MCF 10A (cell line): Measurements from ENCODE around the gene ETF1. TPM values are rescaled to one million over a fixed set of nuclear protein-coding genes. Genes with fewer than 3 reads are reported as not detected.
A peak's percentile ranks its signal among the peaks of the same experiment; 100 is the strongest.

Experiments used
- BruUV-seq: library from RNA; stranded (reverse); fragments of 400-500 nt; replicated peaks from 2 replicates; lab custom pipeline; 2021; lab: Mats Ljungman, UMichigan
- CTCF ChIA-PET: fragments of 300-600 bp; sonication (Branson Sonifier 250); formaldehyde crosslinking; extraction: SDS; loops from one replicate; lab custom pipeline; 2021; ENCODE audit warnings: antibody characterized with exemption, inconsistent platforms; lab: Yijun Ruan, JAX
- POLR2A ChIA-PET: fragments of 300-600, 350-650 bp; sonication (Branson Sonifier 250); formaldehyde crosslinking; extraction: SDS; loops from one replicate; lab custom pipeline; 2020; ENCODE audit warnings: antibody characterized with exemption, inconsistent platforms; lab: Yijun Ruan, JAX
- DNase-seq: peaks from one replicate; pipeline ENCODE4 v3.0.0-alpha.2; 2018; ENCODE audit not compliant: unreplicated experiment
- H3K27ac Mint-ChIP-seq: one replicate; pipeline ENCODE4 v1.8.0; 2022; ENCODE audit warnings: mild to moderate bottlenecking, low read depth, mixed read lengths; ENCODE audit not compliant: unreplicated experiment
- H3K27me3 Mint-ChIP-seq: one replicate; pipeline ENCODE4 v1.8.0; 2022; ENCODE audit warnings: mixed read lengths; ENCODE audit not compliant: insufficient read depth, unreplicated experiment
- H3K36me3 Mint-ChIP-seq: one replicate; pipeline ENCODE4 v1.8.0; 2022; ENCODE audit warnings: mild to moderate bottlenecking, moderate library complexity, mixed read lengths; ENCODE audit not compliant: insufficient read depth, unreplicated experiment
- H3K4me1 Mint-ChIP-seq: one replicate; pipeline ENCODE4 v1.8.0; 2022; ENCODE audit warnings: mixed read lengths; ENCODE audit not compliant: insufficient read depth, unreplicated experiment
- H3K4me3 Mint-ChIP-seq: one replicate; pipeline ENCODE4 v1.8.0; 2022; ENCODE audit warnings: mild to moderate bottlenecking, moderate library complexity, mixed read lengths; ENCODE audit not compliant: unreplicated experiment
- H3K9me3 Mint-ChIP-seq: one replicate; pipeline ENCODE4 v1.8.0; 2022; ENCODE audit warnings: mixed read lengths; ENCODE audit not compliant: unreplicated experiment
- intact Hi-C: fragments of 100-400 bp; cut with micrococcal nuclease; formaldehyde crosslinking; loops from 2 replicates; pipeline ENCODE4 v1.14.1; 2022
- total RNA-seq: library from RNA; stranded (reverse); gene quantifications from 2 replicates; pipeline ENCODE4 v1.2.3, GENCODE V29; 2022
- TF ChIP-seq, protein P1 (sequence below): fragments of 200-600 bp; IDR thresholded peaks from one replicate; pipeline ENCODE4 v1.8.0; 2022; ENCODE audit warnings: antibody characterized with exemption, mild to moderate bottlenecking; ENCODE audit not compliant: unreplicated experiment

ETF1 gene
- total RNA-seq, 1 experiment from 2014 or later: 349 TPM

DNA sequence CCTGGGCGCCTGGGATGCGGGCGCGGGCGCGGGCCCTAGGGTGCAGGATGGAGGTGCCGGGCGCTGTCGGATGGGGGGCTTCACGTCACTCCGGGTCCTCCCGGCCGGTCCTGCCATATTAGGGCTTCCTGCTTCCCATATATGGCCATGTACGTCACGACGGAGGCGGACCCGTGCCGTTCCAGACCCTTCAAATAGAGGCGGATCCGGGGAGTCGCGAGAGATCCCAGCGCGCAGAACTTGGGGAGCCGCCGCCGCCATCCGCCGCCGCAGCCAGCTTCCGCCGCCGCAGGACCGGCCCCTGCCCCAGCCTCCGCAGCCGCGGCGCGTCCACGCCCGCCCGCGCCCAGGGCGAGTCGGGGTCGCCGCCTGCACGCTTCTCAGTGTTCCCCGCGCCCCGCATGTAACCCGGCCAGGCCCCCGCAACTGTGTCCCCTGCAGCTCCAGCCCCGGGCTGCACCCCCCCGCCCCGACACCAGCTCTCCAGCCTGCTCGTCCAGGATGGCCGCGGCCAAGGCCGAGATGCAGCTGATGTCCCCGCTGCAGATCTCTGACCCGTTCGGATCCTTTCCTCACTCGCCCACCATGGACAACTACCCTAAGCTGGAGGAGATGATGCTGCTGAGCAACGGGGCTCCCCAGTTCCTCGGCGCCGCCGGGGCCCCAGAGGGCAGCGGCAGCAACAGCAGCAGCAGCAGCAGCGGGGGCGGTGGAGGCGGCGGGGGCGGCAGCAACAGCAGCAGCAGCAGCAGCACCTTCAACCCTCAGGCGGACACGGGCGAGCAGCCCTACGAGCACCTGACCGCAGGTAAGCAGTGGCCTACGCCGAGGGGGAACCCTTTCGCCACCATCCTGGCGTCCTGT, 77.5 kb downstream of the ETF1 start, which contains the start of gene EGR1:
Gene EGR1 (plus strand): TSS at position 219 of the 864 bp plus-strand sequence. CDS start 283 bp downstream, at position 502.
- no TSS peak for BruUV-seq
- Mint-ChIP-seq H3K4me3 (peak within 1 kb of the TSS; percentile 78), H3K36me3 (peaks cover 66% of the 10 kb centered on the region), H3K9me3 (no peaks in the 10 kb centered on the region), H3K27me3 (peaks cover 20% of the 10 kb centered on the region), H3K4me1 (peaks cover 49% of the 10 kb centered on the region), H3K27ac (peak within 1 kb of the TSS; percentile 93)
- intact Hi-C loops: loop anchor here (1.0 kb wide), 1 partner anchor 27 kb away; no protein-coding TSS in a partner anchor
- TF ChIP-seq, protein P1, sequence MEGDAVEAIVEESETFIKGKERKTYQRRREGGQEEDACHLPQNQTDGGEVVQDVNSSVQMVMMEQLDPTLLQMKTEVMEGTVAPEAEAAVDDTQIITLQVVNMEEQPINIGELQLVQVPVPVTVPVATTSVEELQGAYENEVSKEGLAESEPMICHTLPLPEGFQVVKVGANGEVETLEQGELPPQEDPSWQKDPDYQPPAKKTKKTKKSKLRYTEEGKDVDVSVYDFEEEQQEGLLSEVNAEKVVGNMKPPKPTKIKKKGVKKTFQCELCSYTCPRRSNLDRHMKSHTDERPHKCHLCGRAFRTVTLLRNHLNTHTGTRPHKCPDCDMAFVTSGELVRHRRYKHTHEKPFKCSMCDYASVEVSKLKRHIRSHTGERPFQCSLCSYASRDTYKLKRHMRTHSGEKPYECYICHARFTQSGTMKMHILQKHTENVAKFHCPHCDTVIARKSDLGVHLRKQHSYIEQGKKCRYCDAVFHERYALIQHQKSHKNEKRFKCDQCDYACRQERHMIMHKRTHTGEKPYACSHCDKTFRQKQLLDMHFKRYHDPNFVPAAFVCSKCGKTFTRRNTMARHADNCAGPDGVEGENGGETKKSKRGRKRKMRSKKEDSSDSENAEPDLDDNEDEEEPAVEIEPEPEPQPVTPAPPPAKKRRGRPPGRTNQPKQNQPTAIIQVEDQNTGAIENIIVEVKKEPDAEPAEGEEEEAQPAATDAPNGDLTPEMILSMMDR: no peak
- DNase-seq: peak; percentile 98
- ChIA-PET CTCF (interaction anchor here (0.6 to 11.4 kb wide), 25 partner anchors 8 to 1796 kb away, joined by 3 to 268 read pairs (median 5); partner anchors contain the start of genes ETF1 and KDM3B), POLR2A (interaction anchor here (0.6 to 15.2 kb wide), 44 partner anchors 8 to 909 kb away, joined by 3 to 626 read pairs (median 6); partner anchors contain the start of genes BRD8, CDC23, CDC25C and ETF1)

DNA sequence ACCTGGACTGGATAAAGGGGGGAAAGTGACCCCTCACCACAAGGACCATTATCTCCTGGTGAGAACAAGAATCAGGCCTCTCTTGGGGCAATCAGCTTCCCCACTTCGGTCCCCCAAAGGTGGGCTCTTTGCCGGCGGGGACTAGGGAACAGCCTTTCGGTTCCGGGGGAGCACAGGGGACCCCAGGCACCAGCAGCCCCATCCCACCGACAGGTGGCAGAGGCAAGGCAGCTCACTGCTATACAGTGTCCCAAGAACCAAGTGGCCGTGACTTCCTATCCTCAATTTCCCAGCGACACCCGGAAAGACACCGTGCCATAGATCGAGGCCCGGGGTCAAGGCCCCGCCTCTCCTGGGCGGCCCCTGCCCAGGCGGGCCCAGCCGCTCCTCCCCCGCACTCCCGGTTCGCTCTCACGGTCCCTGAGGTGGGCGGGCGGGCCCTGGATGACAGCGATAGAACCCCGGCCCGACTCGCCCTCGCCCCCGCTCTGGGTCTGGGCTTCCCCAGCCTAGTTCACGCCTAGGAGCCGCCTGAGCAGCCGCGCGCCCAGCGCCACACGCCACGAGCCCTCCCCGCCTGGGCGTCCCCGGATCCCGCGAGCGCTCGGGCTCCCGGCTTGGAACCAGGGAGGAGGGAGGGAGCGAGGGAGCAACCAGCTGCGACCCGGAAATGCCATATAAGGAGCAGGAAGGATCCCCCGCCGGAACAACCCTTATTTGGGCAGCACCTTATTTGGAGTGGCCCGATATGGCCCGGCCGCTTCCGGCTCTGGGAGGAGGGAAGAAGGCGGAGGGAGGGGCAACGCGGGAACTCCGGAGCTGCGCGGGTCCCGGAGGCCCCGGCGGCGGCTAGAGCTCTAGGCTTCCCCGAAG, 78.4 kb downstream of the ETF1 start:
- CTCF ChIA-PET: interaction anchor here (0.6 to 11.4 kb wide), 35 partner anchors 9 to 1797 kb away, joined by 3 to 268 read pairs (median 4); partner anchors contain the start of genes ETF1 and KDM3B
- TF ChIP-seq, protein P1: peak; percentile 21
- intact Hi-C loops: loop anchor here (1.0 to 5.0 kb wide), 5 partner anchors 28 to 798 kb away; partner anchors contain the start of gene ETF1
- Mint-ChIP-seq H3K36me3 (peaks cover 58% of the 10 kb centered on the region), H3K27me3 (peaks cover 20% of the 10 kb centered on the region), H3K4me3 (peak overlapping the region; percentile 78), H3K27ac (peak overlapping the region; percentile 93), H3K9me3 (no peaks in the 10 kb centered on the region), H3K4me1 (peaks cover 45% of the 10 kb centered on the region)
- POLR2A ChIA-PET: interaction anchor here (0.6 to 15.2 kb wide), 44 partner anchors 9 to 981 kb away, joined by 3 to 626 read pairs (median 6); partner anchors contain the start of genes BRD8, CDC23, CDC25C and ETF1
- DNase-seq: peak; percentile 100
- BruUV-seq: TSS peak; percentile 77

DNA sequence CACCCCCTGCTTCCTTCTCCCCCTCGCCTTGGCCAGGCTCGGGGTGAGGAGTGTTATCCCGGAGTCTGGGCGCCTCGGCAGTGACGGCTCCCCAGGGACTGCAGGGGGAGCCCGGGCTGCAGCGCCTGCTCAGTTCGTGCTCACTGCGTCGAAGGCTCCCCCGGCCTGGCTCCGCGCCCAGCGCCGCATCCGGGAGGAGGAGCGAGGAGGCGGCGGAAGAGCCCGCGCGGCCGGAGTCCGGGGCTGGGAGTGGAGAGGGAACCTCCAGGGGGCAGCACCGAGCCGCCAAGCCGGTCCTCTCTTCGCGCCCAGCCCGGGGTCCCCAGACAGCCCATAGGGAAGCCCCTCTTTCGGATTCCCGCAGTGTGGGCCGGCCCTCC, 79.0 kb downstream of the ETF1 start:
- peaks cover 45% of the 10 kb centered on the region for H3K4me1 Mint-ChIP-seq
- BruUV-seq: no TSS peak
- DNase-seq: peak; percentile 98
- H3K4me3 Mint-ChIP-seq: peak overlapping the region; percentile 78
- H3K9me3 Mint-ChIP-seq: no peaks in the 10 kb centered on the region
- peaks cover 51% of the 10 kb centered on the region for H3K36me3 Mint-ChIP-seq
- intact Hi-C loops: loop anchor here (1.0 to 5.0 kb wide), 4 partner anchors 39 to 798 kb away; partner anchors contain the start of gene ETF1
- TF ChIP-seq, protein P1: peak; percentile 97
- CTCF ChIA-PET: interaction anchor here (0.6 to 11.4 kb wide), 27 partner anchors 9 to 384 kb away, joined by 3 to 268 read pairs (median 4); partner anchors contain the start of genes ETF1 and KDM3B
- H3K27ac Mint-ChIP-seq: peak overlapping the region; percentile 93
- POLR2A ChIA-PET: interaction anchor here (0.6 to 15.2 kb wide), 21 partner anchors 8 to 286 kb away, joined by 3 to 626 read pairs (median 11); partner anchors contain the start of genes BRD8, ETF1, HSPA9 and KIF20A
- H3K27me3 Mint-ChIP-seq: peaks cover 20% of the 10 kb centered on the region
